SK-N-SH treated with all-trans-retinoic acid at 6 μM for 48 hours (cell line): Measurements from ENCODE around the gene BRME1.

Experiments used
- ATAC-seq: fragments of 200-7000 bp; cut with Tn5 transposase; 3 replicates; pipeline ENCODE4 v1.9.1; 2020; ENCODE audit warnings: mild to moderate bottlenecking, moderate library complexity
- BACH2 ChIP-seq: fragments of 250-450 bp; sonication (Bioruptor Pico); IDR thresholded peaks from 2 replicates; pipeline ENCODE4 v1.9.0; 2021; ENCODE audit warnings: mild to moderate bottlenecking, borderline replicate concordance
- CSDC2 ChIP-seq: fragments of 250-450 bp; sonication (Bioruptor Pico); IDR thresholded peaks from 2 replicates; pipeline ENCODE4 v1.5.0; 2020; ENCODE audit warnings: mild to moderate bottlenecking, moderate library complexity
- CSRNP3 ChIP-seq: fragments of 250-450 bp; sonication (Bioruptor Pico); IDR thresholded peaks from 2 replicates; pipeline ENCODE4 v1.5.1; 2021; ENCODE audit warnings: mild to moderate bottlenecking, moderate library complexity
- ESRRG ChIP-seq: fragments of 250-450 bp; sonication (Bioruptor Pico); IDR thresholded peaks from 2 replicates; pipeline ENCODE4 v1.6.1; 2021; ENCODE audit warnings: mild to moderate bottlenecking
- GLIS3 ChIP-seq: fragments of 250-450 bp; sonication (Bioruptor Pico); IDR thresholded peaks from 2 replicates; pipeline ENCODE4 v1.5.0; 2020; ENCODE audit warnings: mild to moderate bottlenecking, moderate library complexity
- ISL1 ChIP-seq: fragments of 250-450 bp; sonication (Bioruptor Pico); IDR thresholded peaks from 2 replicates; pipeline ENCODE4 v2.1.2; 2022; ENCODE audit warnings: mild to moderate bottlenecking, moderate library complexity
- OSR1 ChIP-seq: fragments of 250-450 bp; sonication (Bioruptor Pico); IDR thresholded peaks from 2 replicates; pipeline ENCODE4 v1.8.0; 2022; ENCODE audit warnings: moderate library complexity, mild to moderate bottlenecking, inconsistent platforms
- PATZ1 ChIP-seq: fragments of 250-450 bp; sonication (Bioruptor Pico); IDR thresholded peaks from 2 replicates; pipeline ENCODE4 v1.8.0; 2020; ENCODE audit warnings: mild to moderate bottlenecking, moderate library complexity, borderline replicate concordance
- POU6F1 ChIP-seq: fragments of 250-450 bp; sonication (Bioruptor Pico); IDR thresholded peaks from 2 replicates; pipeline ENCODE4 v1.8.0; 2021; ENCODE audit warnings: low read depth, mild to moderate bottlenecking, moderate library complexity, borderline replicate concordance
- PPARA ChIP-seq: fragments of 250-450 bp; sonication (Bioruptor Pico); IDR thresholded peaks from 2 replicates; pipeline ENCODE4 v1.5.0; 2020; ENCODE audit warnings: mild to moderate bottlenecking, borderline replicate concordance
- RARB ChIP-seq: fragments of 250-450 bp; sonication (Bioruptor Pico); IDR thresholded peaks from 2 replicates; pipeline ENCODE4 v1.8.0; 2021; ENCODE audit warnings: mild to moderate bottlenecking, moderate library complexity
- SNAI2 ChIP-seq: fragments of 250-450 bp; sonication (Bioruptor Pico); IDR thresholded peaks from 2 replicates; pipeline ENCODE4 v1.5.0; 2020; ENCODE audit warnings: mild to moderate bottlenecking, moderate library complexity
- TCF4 ChIP-seq: fragments of 250-450 bp; sonication (Bioruptor Pico); IDR thresholded peaks from 2 replicates; pipeline ENCODE4 v1.8.0; 2021; ENCODE audit warnings: mild to moderate bottlenecking, moderate library complexity, borderline replicate concordance
- TOX ChIP-seq: fragments of 250-450 bp; sonication (Bioruptor Pico); IDR thresholded peaks from 2 replicates; pipeline ENCODE4 v1.8.0; 2021; ENCODE audit warnings: mild to moderate bottlenecking, moderate library complexity, borderline replicate concordance
- ZC3H10 ChIP-seq: fragments of 250-450 bp; sonication (Bioruptor Pico); IDR thresholded peaks from 2 replicates; pipeline ENCODE4 v1.5.1; 2021; ENCODE audit warnings: mild to moderate bottlenecking, moderate library complexity
- ZFP3 ChIP-seq: fragments of 250-450 bp; sonication (Bioruptor Pico); IDR thresholded peaks from 2 replicates; pipeline ENCODE4 v1.5.0; 2020; ENCODE audit warnings: mild to moderate bottlenecking, moderate library complexity
- ZFP30 ChIP-seq: fragments of 450-650 bp; formaldehyde crosslinking; IDR thresholded peaks from 2 replicates; pipeline ENCODE4 v1.5.0; 2022; ENCODE audit warnings: mild to moderate bottlenecking, moderate library complexity
- ZNF565 ChIP-seq: fragments of 450-650 bp; formaldehyde crosslinking; conservative IDR thresholded peaks from 2 replicates; pipeline ENCODE4 v1.5.0; 2020; ENCODE audit warnings: low read depth, mild to moderate bottlenecking, moderate library complexity
- ZNF70 ChIP-seq: fragments of 450-650 bp; formaldehyde crosslinking; IDR thresholded peaks from 2 replicates; pipeline ENCODE4 v1.5.0; 2020; ENCODE audit warnings: mild to moderate bottlenecking, moderate library complexity
- ZNF8 ChIP-seq: fragments of 450-650 bp; formaldehyde crosslinking; IDR thresholded peaks from 2 replicates; pipeline ENCODE4 v1.5.0; 2020; ENCODE audit warnings: mild to moderate bottlenecking, moderate library complexity
- TF ChIP-seq, protein P1 (sequence below): fragments of 250-450 bp; sonication (Bioruptor Pico); IDR thresholded peaks from 2 replicates; pipeline ENCODE4 v1.5.0; 2020; ENCODE audit warnings: mild to moderate bottlenecking, moderate library complexity

BRME1 gene

DNA sequence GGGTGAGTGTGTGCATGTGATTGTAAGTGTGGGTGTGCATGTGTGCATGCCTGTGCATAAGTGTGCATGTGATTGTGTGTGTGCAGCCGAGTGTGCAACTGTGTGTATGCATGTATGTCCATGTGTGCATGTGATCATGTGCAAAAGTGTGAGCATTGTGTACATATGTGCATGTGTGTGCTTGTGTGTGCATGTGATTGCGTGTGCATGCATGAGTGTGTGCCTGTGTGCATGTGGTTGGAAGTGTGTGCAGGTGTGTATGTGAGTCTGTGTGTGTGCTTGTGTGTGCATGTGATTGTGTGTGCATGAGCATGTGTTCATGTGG is 28.8 kb upstream of the BRME1 start (continued):
- TF ChIP-seq, protein P1, sequence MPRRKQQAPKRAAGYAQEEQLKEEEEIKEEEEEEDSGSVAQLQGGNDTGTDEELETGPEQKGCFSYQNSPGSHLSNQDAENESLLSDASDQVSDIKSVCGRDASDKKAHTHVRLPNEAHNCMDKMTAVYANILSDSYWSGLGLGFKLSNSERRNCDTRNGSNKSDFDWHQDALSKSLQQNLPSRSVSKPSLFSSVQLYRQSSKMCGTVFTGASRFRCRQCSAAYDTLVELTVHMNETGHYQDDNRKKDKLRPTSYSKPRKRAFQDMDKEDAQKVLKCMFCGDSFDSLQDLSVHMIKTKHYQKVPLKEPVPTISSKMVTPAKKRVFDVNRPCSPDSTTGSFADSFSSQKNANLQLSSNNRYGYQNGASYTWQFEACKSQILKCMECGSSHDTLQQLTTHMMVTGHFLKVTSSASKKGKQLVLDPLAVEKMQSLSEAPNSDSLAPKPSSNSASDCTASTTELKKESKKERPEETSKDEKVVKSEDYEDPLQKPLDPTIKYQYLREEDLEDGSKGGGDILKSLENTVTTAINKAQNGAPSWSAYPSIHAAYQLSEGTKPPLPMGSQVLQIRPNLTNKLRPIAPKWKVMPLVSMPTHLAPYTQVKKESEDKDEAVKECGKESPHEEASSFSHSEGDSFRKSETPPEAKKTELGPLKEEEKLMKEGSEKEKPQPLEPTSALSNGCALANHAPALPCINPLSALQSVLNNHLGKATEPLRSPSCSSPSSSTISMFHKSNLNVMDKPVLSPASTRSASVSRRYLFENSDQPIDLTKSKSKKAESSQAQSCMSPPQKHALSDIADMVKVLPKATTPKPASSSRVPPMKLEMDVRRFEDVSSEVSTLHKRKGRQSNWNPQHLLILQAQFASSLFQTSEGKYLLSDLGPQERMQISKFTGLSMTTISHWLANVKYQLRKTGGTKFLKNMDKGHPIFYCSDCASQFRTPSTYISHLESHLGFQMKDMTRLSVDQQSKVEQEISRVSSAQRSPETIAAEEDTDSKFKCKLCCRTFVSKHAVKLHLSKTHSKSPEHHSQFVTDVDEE, result no peak
- TF ChIP-seq ZNF70 (CRISPR knock-in tag), result no peak
- no peak for TF ChIP-seq GLIS3 (CRISPR knock-in tag)

DNA sequence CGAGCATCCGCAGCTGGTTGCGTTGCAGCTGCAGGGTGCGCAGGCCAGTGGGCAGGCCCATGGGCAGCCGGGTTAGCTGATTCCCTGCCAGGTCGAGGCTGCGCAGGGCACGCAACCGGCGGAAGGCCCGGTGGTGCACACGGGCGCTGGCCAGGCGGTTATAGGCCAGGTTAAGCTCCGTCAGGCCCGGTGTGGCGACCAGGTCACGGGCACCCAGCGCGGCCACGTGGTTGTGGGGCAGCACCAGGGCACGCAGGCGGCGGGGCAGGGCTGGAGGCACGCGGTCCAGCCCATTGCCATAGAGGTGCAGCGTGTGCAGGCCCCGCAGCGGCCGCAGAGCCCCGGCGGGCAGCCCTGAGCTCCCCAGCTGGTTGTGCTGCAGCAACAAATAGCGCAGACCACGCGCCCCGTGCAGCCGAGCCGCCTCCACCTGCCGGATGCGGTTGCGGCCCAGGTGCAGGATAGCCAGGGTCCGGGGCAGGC is 27.0 kb upstream of the BRME1 start:
- no peak for TF ChIP-seq RARB (CRISPR knock-in tag)
- no peak for TF ChIP-seq GLIS3 (CRISPR knock-in tag)
- no peak for TF ChIP-seq PPARA
- TF ChIP-seq ZC3H10 (CRISPR knock-in tag), result no peak
- no peak for TF ChIP-seq POU6F1
- TF ChIP-seq CSRNP3 (CRISPR knock-in tag), result no peak
- no peak for TF ChIP-seq TOX (CRISPR knock-in tag)
- no peak for TF ChIP-seq OSR1 (CRISPR knock-in tag)
- no peak for TF ChIP-seq ZFP30 (CRISPR knock-in tag)
- TF ChIP-seq ZFP3 (CRISPR knock-in tag), result no peak
- TF ChIP-seq ISL1 (CRISPR knock-in tag), result no peak
- no peak for TF ChIP-seq ZNF70 (CRISPR knock-in tag)
- TF ChIP-seq TCF4, result no peak
- TF ChIP-seq PATZ1 (CRISPR knock-in tag), result no peak
- TF ChIP-seq CSDC2, result no peak
- ATAC-seq, result no peak

DNA sequence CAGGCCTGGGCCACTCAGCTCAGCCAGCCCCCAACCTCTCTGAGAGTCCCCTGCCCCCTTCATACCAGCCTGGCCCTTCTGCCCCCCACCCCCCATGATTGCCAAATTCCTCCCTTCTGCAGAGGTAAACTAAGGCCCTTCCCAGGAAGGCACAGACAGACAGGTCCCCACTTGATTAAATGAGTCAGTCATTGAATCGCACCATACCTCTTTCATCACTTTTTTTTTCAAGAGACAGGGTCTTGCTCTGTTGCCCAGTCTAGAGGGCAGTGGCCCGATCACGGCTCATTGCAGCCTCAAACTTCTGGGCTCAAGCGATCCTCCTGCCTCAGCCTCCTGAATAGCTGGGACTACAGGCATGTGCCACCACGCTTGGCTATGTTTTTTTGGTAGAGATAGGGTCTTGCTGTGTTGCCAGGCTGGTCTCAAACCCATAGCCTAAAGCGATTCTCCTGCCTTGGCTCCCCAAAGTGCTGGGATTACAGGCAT is 26.3 kb upstream of the BRME1 start:
- ATAC-seq, result no peak
- TF ChIP-seq ZFP3 (CRISPR knock-in tag) (no peak), GLIS3 (CRISPR knock-in tag) (no peak), PATZ1 (CRISPR knock-in tag) (no peak), ZFP30 (CRISPR knock-in tag) (no peak), ZNF565 (CRISPR knock-in tag) (no peak), ESRRG (CRISPR knock-in tag) (no peak), ZNF70 (CRISPR knock-in tag) (no peak), ZNF8 (CRISPR knock-in tag) (no peak), SNAI2 (CRISPR knock-in tag) (no peak), TOX (CRISPR knock-in tag) (no peak), POU6F1 (no peak), BACH2 (CRISPR knock-in tag) (no peak)
